Neutrophil (primary cell): ENCODE results near the gene DPH2.

Experiments used
- H3K27ac ChIP-seq: fragments of 200-600 bp; sonication (generic); 2 replicates; pipeline ENCODE4 v1.5.1; 2016; ENCODE audit warnings: mild to moderate bottlenecking, moderate library complexity
- H3K27me3 ChIP-seq: fragments of 200-600 bp; sonication (generic); 2 replicates; pipeline ENCODE4 v1.6.0; 2016; ENCODE audit warnings: mild to moderate bottlenecking
- H3K36me3 ChIP-seq: fragments of 200-600 bp; sonication (generic); 2 replicates; pipeline ENCODE4 v1.5.1; 2017
- H3K4me1 ChIP-seq, 2 experiments: fragments of 200-600 bp in 1 of 2; sonication (generic) in 1 of 2; 1 replicate in 1 of 2; 2 replicates in 1 of 2; pipeline versions ENCODE4 v1.5.1 to v1.6.1; 2013 to 2016; ENCODE audit warnings: low read depth in 1 of 2, low read length in 1 of 2, mild to moderate bottlenecking in 1 of 2, moderate library complexity in 1 of 2; ENCODE audit not compliant: control insufficient read depth in 1 of 2, insufficient read depth in 1 of 2
- H3K4me3 ChIP-seq, 2 experiments: fragments of 200-600 bp in 1 of 2; sonication (generic) in 1 of 2; 1 replicate in 1 of 2; 2 replicates in 1 of 2; pipeline ENCODE4 v1.5.1; 2013 to 2016; ENCODE audit warnings: low read depth in 1 of 2, low read length in 1 of 2, mild to moderate bottlenecking in 1 of 2, moderate library complexity in 1 of 2
- H3K9me3 ChIP-seq: fragments of 200-600 bp; sonication (generic); 2 replicates; pipeline ENCODE4 v1.5.1; 2016
- CTCF ChIP-seq: fragments of 200-600 bp; sonication (generic); IDR thresholded peaks from 2 replicates; pipeline ENCODE4 v1.5.1; 2016; ENCODE audit warnings: antibody characterized with exemption

Gene DPH2

GRCh38 chr1:43977376-43978263 is 7.8 kb downstream of the DPH2 start:
- Histone ChIP-seq H3K9me3 (no peaks in the 10 kb centered on the region), H3K36me3 (peaks cover 30% of the 10 kb centered on the region), H3K4me3 (peak overlapping the region; percentile 57 to 96), H3K4me1 (peaks cover 72 to 75% of the 10 kb centered on the region in 2 experiments), H3K27me3 (peaks cover 13% of the 10 kb centered on the region), H3K27ac (peak overlapping the region; percentile 98)
- TF ChIP-seq CTCF = no peak

- Histone ChIP-seq H3K27ac (peak overlapping the region; percentile 98), H3K36me3 (peaks cover 30% of the 10 kb centered on the region), H3K4me1 (peaks cover 78 to 81% of the 10 kb centered on the region in 2 experiments), H3K4me3 (peak overlapping the region; percentile 57 to 96), H3K27me3 (peaks cover 13% of the 10 kb centered on the region), H3K9me3 (no peaks in the 10 kb centered on the region)
- no peak for TF ChIP-seq CTCF
Observed at GRCh38 chr1:43978264-43978550, 8.4 kb downstream of the DPH2 start.

- Histone ChIP-seq H3K4me3 (peak within 1 kb of the TSS; percentile 57 to 96), H3K9me3 (no peaks in the 10 kb centered on the region), H3K27me3 (peaks cover 13% of the 10 kb centered on the region), H3K4me1 (peaks cover 82 to 85% of the 10 kb centered on the region in 2 experiments), H3K27ac (peak within 1 kb of the TSS; percentile 98), H3K36me3 (peaks cover 30% of the 10 kb centered on the region)
- TF ChIP-seq CTCF = no peak
Observed at GRCh38 chr1:43978551-43979260, 8.9 kb downstream of the DPH2 start, which contains the start of gene B4GALT2. Gene B4GALT2 (plus strand): TSS chr1:43979210. CDS start chr1:43981161, 1,951 bp downstream.

GRCh38 chr1:43979261-43979527 is 9.4 kb downstream of the DPH2 start:
- TF ChIP-seq CTCF = no peak
- Histone ChIP-seq H3K36me3 (peaks cover 30% of the 10 kb centered on the region), H3K4me1 (peaks cover 80 to 83% of the 10 kb centered on the region in 2 experiments), H3K9me3 (no peaks in the 10 kb centered on the region), H3K27me3 (peaks cover 13% of the 10 kb centered on the region), H3K27ac (no peak overlapping the region), H3K4me3 (peak overlapping the region; percentile 26 to 64)

GRCh38 chr1:43979528-43980254 is 9.9 kb downstream of the DPH2 start:
- Histone ChIP-seq H3K27me3 (peaks cover 13% of the 10 kb centered on the region), H3K36me3 (peaks cover 30% of the 10 kb centered on the region), H3K9me3 (no peaks in the 10 kb centered on the region), H3K27ac (no peak overlapping the region), H3K4me3 (peak overlapping the region; percentile 26 to 64), H3K4me1 (peaks cover 76 to 79% of the 10 kb centered on the region in 2 experiments)
- no peak for TF ChIP-seq CTCF
